IMR-90 (cell line): ENCODE measurements around the gene TRIM24. TPM values are rescaled to one million over a fixed set of nuclear protein-coding genes. Genes with fewer than 3 reads are reported as not detected.

ENCODE experiments used
- ATAC-seq: fragments of 200-7000 bp; cut with Tn5 transposase; 2 replicates; pipeline ENCODE4 v1.9.1; 2020; ENCODE audit warnings: low read depth, mild to moderate bottlenecking, moderate library complexity
- BruUV-seq: library from RNA; stranded (reverse); fragments of 400-500 nt; replicated peaks from 2 replicates; lab custom pipeline; 2021; lab: Mats Ljungman, UMichigan
- CTCF ChIA-PET: fragments of 300-600 bp; formaldehyde crosslinking; extraction: SDS; loops from one replicate; lab custom pipeline; 2021; ENCODE audit warnings: antibody characterized with exemption; lab: Yijun Ruan, JAX
- POLR2A ChIA-PET: fragments of 300-600 bp; sonication (Branson Sonifier 250); formaldehyde crosslinking; loops from one replicate; lab custom pipeline; 2022; ENCODE audit warnings: antibody characterized with exemption; ENCODE audit not compliant: unreplicated experiment; lab: Charles Lee
- DNase-seq: peaks from one replicate; pipeline ENCODE4 v3.0.0; 2013
- H2AFZ ChIP-seq: replicated peaks from 2 replicates; pipeline ENCODE3; 2013; ENCODE audit warnings: low read length, mild to moderate bottlenecking; ENCODE audit not compliant: poor library complexity
- H2AK5ac ChIP-seq: 2 replicates; pipeline ENCODE4 v1.6.1; 2013; ENCODE audit warnings: low read depth, low read length, inconsistent platforms
- H2AK9ac ChIP-seq: replicated peaks from 2 replicates; pipeline ENCODE3; 2013; ENCODE audit warnings: mild to moderate bottlenecking, low read depth, low read length, moderate library complexity; ENCODE audit not compliant: poor library complexity
- H2BK120ac ChIP-seq: 2 replicates; pipeline ENCODE4 v1.6.1; 2013; ENCODE audit warnings: low read depth, low read length, inconsistent platforms
- H2BK15ac ChIP-seq: 3 replicates; pipeline ENCODE4 v1.6.1; 2013; ENCODE audit warnings: low read depth, low read length, inconsistent platforms
- H2BK20ac ChIP-seq: 2 replicates; pipeline ENCODE4 v1.6.1; 2013; ENCODE audit warnings: low read depth, mild to moderate bottlenecking, inconsistent platforms, low read length, moderate library complexity
- H2BK5ac ChIP-seq: 2 replicates; pipeline ENCODE4 v1.6.1; 2013; ENCODE audit warnings: mild to moderate bottlenecking, low read depth, low read length, inconsistent platforms; ENCODE audit not compliant: poor library complexity, severe bottlenecking
- H3K14ac ChIP-seq: replicated peaks from 2 replicates; pipeline ENCODE4 v1.6.1; 2013; ENCODE audit warnings: low read depth, low read length, inconsistent platforms
- H3K18ac ChIP-seq: 2 replicates; pipeline ENCODE4 v1.6.1; 2013; ENCODE audit warnings: low read depth, low read length, control low read depth
- H3K23ac ChIP-seq: 2 replicates; pipeline ENCODE4 v1.6.1; 2013; ENCODE audit warnings: low read depth, low read length, inconsistent platforms
- H3K27ac ChIP-seq: 2 replicates; pipeline ENCODE4 v1.5.1; 2013; ENCODE audit warnings: mild to moderate bottlenecking, control low read depth, low read length; ENCODE audit not compliant: insufficient read depth
- H3K27me3 ChIP-seq: 2 replicates; pipeline ENCODE4 v1.6.1; 2013; ENCODE audit warnings: low read length; ENCODE audit not compliant: control insufficient read depth, insufficient read depth
- H3K36me3 ChIP-seq: 2 replicates; pipeline ENCODE4 v1.6.1; 2013; ENCODE audit warnings: low read length, mixed read lengths; ENCODE audit not compliant: control insufficient read depth, insufficient read depth
- H3K4ac ChIP-seq: 2 replicates; pipeline ENCODE4 v1.6.1; 2013; ENCODE audit warnings: low read depth, low read length, inconsistent platforms
- H3K4me1 ChIP-seq: 2 replicates; pipeline ENCODE4 v1.6.1; 2013; ENCODE audit warnings: low read length, mixed read lengths; ENCODE audit not compliant: control insufficient read depth, insufficient read depth
- H3K4me2 ChIP-seq: 2 replicates; pipeline ENCODE4 v1.6.1; 2013; ENCODE audit warnings: low read depth, mild to moderate bottlenecking, control low read depth, low read length, moderate library complexity
- H3K4me3 ChIP-seq: 2 replicates; pipeline ENCODE4 v1.5.1; 2013; ENCODE audit warnings: low read depth, mild to moderate bottlenecking, control low read depth, low read length, moderate library complexity; ENCODE audit not compliant: insufficient read depth
- H3K56ac ChIP-seq: 2 replicates; pipeline ENCODE4 v1.6.1; 2013; ENCODE audit warnings: low read length, inconsistent platforms; ENCODE audit not compliant: insufficient read depth; ENCODE audit errors: extremely low read depth
- H3K79me1 ChIP-seq, 2 experiments: 2 replicates each; pipeline ENCODE4 v1.6.1; 2013; ENCODE audit warnings: low read length in 2 of 2, inconsistent platforms in 1 of 2, low read depth in 1 of 2
- H3K9ac ChIP-seq: 2 replicates; pipeline ENCODE4 v1.6.1; 2013; ENCODE audit warnings: low read depth, low read length, control low read depth
- H3K9me1 ChIP-seq: 2 replicates; pipeline ENCODE4 v1.6.1; 2013; ENCODE audit warnings: low read length, inconsistent platforms; ENCODE audit not compliant: insufficient read depth
- H3K9me3 ChIP-seq: 2 replicates; pipeline ENCODE4 v1.6.1; 2013; ENCODE audit warnings: low read length; ENCODE audit not compliant: control insufficient read depth, insufficient read depth
- H4K20me1 ChIP-seq: 2 replicates; pipeline ENCODE4 v1.6.1; 2013; ENCODE audit warnings: low read length, inconsistent platforms; ENCODE audit not compliant: insufficient read depth
- H4K5ac ChIP-seq: 2 replicates; pipeline ENCODE4 v1.6.1; 2013; ENCODE audit warnings: mild to moderate bottlenecking, low read depth, low read length, control low read depth
- H4K8ac ChIP-seq, 2 experiments: 2 replicates each; pipeline ENCODE4 v1.6.1; 2013; ENCODE audit warnings: low read depth in 2 of 2, low read length in 2 of 2, control low read depth in 1 of 2, inconsistent platforms in 1 of 2
- H4K91ac ChIP-seq: 2 replicates; pipeline ENCODE4 v1.6.1; 2013; ENCODE audit warnings: low read depth, low read length, inconsistent platforms; ENCODE audit not compliant: insufficient read depth
- BHLHE40 ChIP-seq: fragments of 150-350 bp; IDR thresholded peaks from 2 replicates; pipeline ENCODE4 v1.6.1; 2016; ENCODE audit warnings: mild to moderate bottlenecking, low read depth, low read length
- CEBPB ChIP-seq: IDR thresholded peaks from 2 replicates; pipeline ENCODE4 v1.6.1; 2012; ENCODE audit warnings: low read depth, low read length, improper control_type of control experiment
- CHD1 ChIP-seq: IDR thresholded peaks from 2 replicates; pipeline ENCODE4 v1.6.1; 2012; ENCODE audit warnings: low read depth, low read length, improper control_type of control experiment
- ELK1 ChIP-seq: fragments of 150-350 bp; IDR thresholded peaks from 2 replicates; pipeline ENCODE4 v1.6.1; 2016; ENCODE audit warnings: low read depth, mild to moderate bottlenecking, low read length, moderate library complexity, borderline replicate concordance
- FOS ChIP-seq: fragments of 150-350 bp; IDR thresholded peaks from 2 replicates; pipeline ENCODE4 v1.6.1; 2016; ENCODE audit warnings: low read depth, low read length
- MAFK ChIP-seq: IDR thresholded peaks from 2 replicates; pipeline ENCODE4 v1.6.1; 2012; ENCODE audit warnings: low read depth, low read length, improper control_type of control experiment
- MAZ ChIP-seq: IDR thresholded peaks from 2 replicates; pipeline ENCODE4 v1.6.1; 2012; ENCODE audit warnings: low read depth, mild to moderate bottlenecking, low read length, improper control_type of control experiment, moderate library complexity, borderline replicate concordance
- MXI1 ChIP-seq: IDR thresholded peaks from 2 replicates; pipeline ENCODE4 v1.6.1; 2012; ENCODE audit warnings: low read depth, mild to moderate bottlenecking, low read length, moderate library complexity, borderline replicate concordance
- USF2 ChIP-seq: fragments of 150-350 bp; IDR thresholded peaks from 2 replicates; pipeline ENCODE4 v1.6.1; 2017; ENCODE audit warnings: mild to moderate bottlenecking, antibody characterized with exemption, low read length, low read depth
- WGBS, 2 experiments: methylation state at CpG; one replicate each; pipeline versions ENCODE4 v1.1.5 to v1.1.7; 2013; ENCODE audit warnings: missing lambda C conversion rate in 2 of 2; ENCODE audit not compliant: insufficient read length in 1 of 2; ENCODE audit errors: extremely low coverage in 2 of 2; 5-methylcytosine and 5-hydroxymethylcytosine counted together
- dilution Hi-C: fragments of 300-500 bp; cut with HindIII; formaldehyde crosslinking; loops from one replicate; pipeline ENCODE4 v1.14.3; 2018; ENCODE audit warnings: low sequenced_read_pairs; ENCODE audit not compliant: unreplicated experiment
- in situ Hi-C: fragments of 300-500 bp; cut with MboI; formaldehyde crosslinking; loops from 3 replicates; pipeline ENCODE4 v1.14.3; 2019; ENCODE audit warnings: low sequenced_read_pairs, inconsistent platforms, mixed read lengths
- intact Hi-C: fragments of 100-400 bp; cut with micrococcal nuclease; formaldehyde crosslinking; loops from 2 replicates; pipeline ENCODE4 v1.10.0; 2022
- polyA plus RNA-seq, 3 experiments: library from polyadenylated mRNA; depleted of rRNA; stranded (reverse); fragments of >200 nt; gene quantifications; 2 replicates each; pipeline ENCODE4 v1.2.3, GENCODE V29; 2012; ENCODE audit warnings: low replicate concordance in 1 of 3
- total RNA-seq: library from RNA; depleted of rRNA; stranded (reverse); fragments of >200 nt; gene quantifications from 2 replicates; pipeline ENCODE4 v1.2.3, GENCODE V29; 2012
- TF ChIP-seq, protein P1 (sequence below): conservative IDR thresholded peaks from 2 replicates; pipeline ENCODE4 v1.5.1; 2012; ENCODE audit warnings: mild to moderate bottlenecking, low read depth, low read length, improper control_type of control experiment

The TRIM24 gene
- total and polyA plus RNA-seq, 2 of the 4 experiments (the other 2 are of a cell fraction): 4.1 to 5.7 TPM

DNA sequence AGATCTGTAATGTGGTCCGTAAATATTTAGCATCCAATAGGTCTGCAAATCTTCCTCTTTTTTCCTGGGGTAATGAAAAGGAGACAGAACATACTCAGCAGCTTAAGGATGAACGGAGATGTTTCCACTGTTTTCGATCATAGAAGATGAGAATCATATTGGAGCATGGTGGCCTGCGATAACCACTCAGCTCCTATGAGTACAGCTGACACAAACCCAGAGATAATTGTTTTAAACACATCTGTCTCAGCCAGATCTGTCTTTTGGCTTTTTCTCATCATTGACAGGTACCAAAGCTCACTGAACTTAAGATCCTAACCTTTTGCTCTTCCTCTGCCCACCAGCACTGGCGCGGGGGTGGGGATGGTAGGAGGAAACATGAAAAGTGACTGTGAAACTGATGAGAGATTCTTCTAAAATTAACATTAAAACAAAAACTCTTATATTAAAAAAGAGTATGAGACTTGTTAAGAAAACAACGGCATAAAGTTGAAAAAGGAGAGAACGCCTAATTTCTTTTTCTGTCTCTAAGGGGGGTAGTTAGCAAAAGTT is 170.1 kb downstream of the TRIM24 start:
- WGBS, 2 experiments: no CpG with 5 or more reads among the region's 8 CpGs
- Histone ChIP-seq H2BK5ac (no peak overlapping the region), H2BK15ac (no peak overlapping the region), H2BK120ac (no peak overlapping the region), H3K56ac (no peak overlapping the region), H2AFZ (no peak overlapping the region), H3K36me3 (no peaks in the 10 kb centered on the region), H3K27ac (no peak overlapping the region), H3K14ac (no peak overlapping the region), H4K5ac (no peak overlapping the region), H3K9ac (no peak overlapping the region), H4K91ac (no peak overlapping the region), H3K9me3 (peaks cover 2% of the 10 kb centered on the region; the same call in 1 of the 2 replicates), H3K79me1 (no peaks in the 10 kb centered on the region), H4K20me1 (no peaks in the 10 kb centered on the region), H2AK9ac (no peak overlapping the region), H3K18ac (no peak overlapping the region), H3K4me1 (no peaks in the 10 kb centered on the region), H2AK5ac (no peak overlapping the region), H3K23ac (no peak overlapping the region), H2BK20ac (no peak overlapping the region), H4K8ac (no peak overlapping the region), H3K4me3 (no peak overlapping the region), H3K27me3 (no peaks in the 10 kb centered on the region), H3K4me2 (no peak overlapping the region), H3K9me1 (no peaks in the 10 kb centered on the region), H3K4ac (no peak overlapping the region)
- POLR2A ChIA-PET: no interaction called here
- CTCF ChIA-PET: no interaction called here
- DNase-seq: no peak
- TF ChIP-seq USF2 (no peak), MAZ (no peak), CEBPB (no peak), BHLHE40 (no peak), FOS (no peak), MAFK (no peak), MXI1 (no peak), CHD1 (no peak), ELK1 (no peak)
- TF ChIP-seq, protein P1, sequence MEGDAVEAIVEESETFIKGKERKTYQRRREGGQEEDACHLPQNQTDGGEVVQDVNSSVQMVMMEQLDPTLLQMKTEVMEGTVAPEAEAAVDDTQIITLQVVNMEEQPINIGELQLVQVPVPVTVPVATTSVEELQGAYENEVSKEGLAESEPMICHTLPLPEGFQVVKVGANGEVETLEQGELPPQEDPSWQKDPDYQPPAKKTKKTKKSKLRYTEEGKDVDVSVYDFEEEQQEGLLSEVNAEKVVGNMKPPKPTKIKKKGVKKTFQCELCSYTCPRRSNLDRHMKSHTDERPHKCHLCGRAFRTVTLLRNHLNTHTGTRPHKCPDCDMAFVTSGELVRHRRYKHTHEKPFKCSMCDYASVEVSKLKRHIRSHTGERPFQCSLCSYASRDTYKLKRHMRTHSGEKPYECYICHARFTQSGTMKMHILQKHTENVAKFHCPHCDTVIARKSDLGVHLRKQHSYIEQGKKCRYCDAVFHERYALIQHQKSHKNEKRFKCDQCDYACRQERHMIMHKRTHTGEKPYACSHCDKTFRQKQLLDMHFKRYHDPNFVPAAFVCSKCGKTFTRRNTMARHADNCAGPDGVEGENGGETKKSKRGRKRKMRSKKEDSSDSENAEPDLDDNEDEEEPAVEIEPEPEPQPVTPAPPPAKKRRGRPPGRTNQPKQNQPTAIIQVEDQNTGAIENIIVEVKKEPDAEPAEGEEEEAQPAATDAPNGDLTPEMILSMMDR: no peak
- no peak for ATAC-seq
- BruUV-seq: no TSS peak
- in situ Hi-C loops: no loop called here
- intact Hi-C loops: no loop called here
- dilution Hi-C loops: no loop called here
